Astrocyte of the spinal cord (primary cell): Measurements from ENCODE around the gene CGNL1.

ENCODE experiments used
- DNase-seq: peaks from one replicate; pipeline ENCODE4 v3.0.0; 2011; ENCODE audit warnings: low read depth, low spot score
- H3K4me3 ChIP-seq: 2 replicates; pipeline ENCODE4 v1.5.1; 2011; ENCODE audit warnings: low read depth, mild to moderate bottlenecking, low read length, moderate library complexity
- in situ Hi-C: cut with HindIII; loops from 2 replicates; pipeline ENCODE4 v1.10.0; 2017; ENCODE audit warnings: low sequenced_read_pairs
- TF ChIP-seq, protein P1 (sequence below): IDR thresholded peaks from 2 replicates; pipeline ENCODE4 v1.5.1; 2012; ENCODE audit warnings: low read depth, mild to moderate bottlenecking, low read length, inconsistent platforms

The CGNL1 gene

GRCh38 chr15:57440167-57440566, 63.9 kb downstream of the CGNL1 start:
- no peak for DNase-seq
- no peak overlapping the region for H3K4me3 ChIP-seq
- TF ChIP-seq, protein P1, sequence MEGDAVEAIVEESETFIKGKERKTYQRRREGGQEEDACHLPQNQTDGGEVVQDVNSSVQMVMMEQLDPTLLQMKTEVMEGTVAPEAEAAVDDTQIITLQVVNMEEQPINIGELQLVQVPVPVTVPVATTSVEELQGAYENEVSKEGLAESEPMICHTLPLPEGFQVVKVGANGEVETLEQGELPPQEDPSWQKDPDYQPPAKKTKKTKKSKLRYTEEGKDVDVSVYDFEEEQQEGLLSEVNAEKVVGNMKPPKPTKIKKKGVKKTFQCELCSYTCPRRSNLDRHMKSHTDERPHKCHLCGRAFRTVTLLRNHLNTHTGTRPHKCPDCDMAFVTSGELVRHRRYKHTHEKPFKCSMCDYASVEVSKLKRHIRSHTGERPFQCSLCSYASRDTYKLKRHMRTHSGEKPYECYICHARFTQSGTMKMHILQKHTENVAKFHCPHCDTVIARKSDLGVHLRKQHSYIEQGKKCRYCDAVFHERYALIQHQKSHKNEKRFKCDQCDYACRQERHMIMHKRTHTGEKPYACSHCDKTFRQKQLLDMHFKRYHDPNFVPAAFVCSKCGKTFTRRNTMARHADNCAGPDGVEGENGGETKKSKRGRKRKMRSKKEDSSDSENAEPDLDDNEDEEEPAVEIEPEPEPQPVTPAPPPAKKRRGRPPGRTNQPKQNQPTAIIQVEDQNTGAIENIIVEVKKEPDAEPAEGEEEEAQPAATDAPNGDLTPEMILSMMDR: no peak
- in situ Hi-C loops: no loop called here

DNA sequence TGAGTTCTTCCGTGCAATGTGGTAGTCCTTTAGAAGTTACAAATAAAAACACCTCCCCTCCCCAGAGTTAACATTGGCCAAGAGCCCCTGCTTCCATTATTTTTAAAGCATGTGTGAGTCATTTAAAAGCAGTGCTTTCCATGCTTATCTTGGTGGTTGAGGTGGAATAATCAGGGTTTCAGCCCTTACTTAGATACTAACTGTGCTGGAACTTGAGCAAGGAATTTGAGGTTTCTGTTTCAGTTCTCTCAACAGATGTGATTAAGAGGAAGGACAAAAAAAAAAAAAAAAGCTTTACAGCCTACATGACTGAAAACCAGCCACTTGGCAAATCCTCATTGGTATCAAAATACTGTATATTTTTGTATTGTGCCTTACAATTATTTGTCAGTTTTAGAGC, 64.5 kb downstream of the CGNL1 start:
- H3K4me3 ChIP-seq: no peak overlapping the region
- TF ChIP-seq, protein P1: no peak
- in situ Hi-C loops: no loop called here
- DNase-seq: peak; percentile 91

DNA sequence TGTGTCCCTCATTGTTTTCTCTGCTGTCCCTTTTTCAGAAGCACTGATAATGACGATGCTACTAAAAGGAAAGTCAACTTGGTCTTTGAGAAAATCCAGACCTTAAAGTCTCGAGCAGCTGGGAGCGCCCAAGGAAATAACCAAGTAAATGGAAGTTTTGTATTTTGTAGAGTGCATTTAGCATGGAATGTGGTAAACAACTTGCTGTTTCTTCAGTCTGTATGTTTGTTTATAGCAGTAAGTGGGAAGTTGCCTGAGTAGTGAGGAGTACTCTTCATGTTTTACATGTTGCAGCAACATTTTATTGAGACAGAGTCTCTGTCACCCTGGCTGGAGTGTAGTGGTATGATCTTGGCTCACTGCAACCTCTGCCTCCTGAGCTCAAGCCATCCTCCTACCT, 66.0 kb downstream of the CGNL1 start:
- TF ChIP-seq, protein P1: no peak
- in situ Hi-C loops: no loop called here
- H3K4me3 ChIP-seq: no peak overlapping the region
- no peak for DNase-seq

DNA sequence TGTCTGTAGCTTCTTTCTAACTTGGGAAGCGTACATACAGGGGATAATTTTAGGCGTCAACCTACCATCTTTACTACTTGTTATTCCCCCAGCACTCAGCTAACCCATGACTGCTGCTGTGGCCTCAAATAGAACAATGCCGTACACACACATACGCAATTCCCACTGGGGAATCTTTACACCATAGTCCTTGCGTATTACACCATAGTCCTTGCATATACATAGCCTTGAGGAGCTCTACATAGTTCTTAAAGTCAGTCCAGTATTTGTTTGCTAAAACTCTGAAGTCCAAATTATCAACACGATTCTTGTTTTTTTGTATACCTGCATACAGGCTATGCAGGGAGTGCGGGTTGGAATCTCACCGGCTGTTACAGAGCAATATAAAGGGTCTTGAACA, 67.2 kb downstream of the CGNL1 start:
- in situ Hi-C loops: no loop called here
- no peak overlapping the region for H3K4me3 ChIP-seq
- no peak for DNase-seq

GRCh38 chr15:57444877-57445513, 68.7 kb downstream of the CGNL1 start:
- TF ChIP-seq, protein P1: no peak
- DNase-seq: no peak
- no peak overlapping the region for H3K4me3 ChIP-seq
- in situ Hi-C loops: no loop called here

More for the DNA sequence above, 67.2 kb downstream of the CGNL1 start:
- TF ChIP-seq, protein P1: no peak

GRCh38 chr15:57445872-57446271, 69.6 kb downstream of the CGNL1 start:
- no peak overlapping the region for H3K4me3 ChIP-seq
- TF ChIP-seq, protein P1: no peak
- DNase-seq: peak; percentile 44
- in situ Hi-C loops: no loop called here

- in situ Hi-C loops: no loop called here
- TF ChIP-seq, protein P1: no peak
- DNase-seq: no peak
- H3K4me3 ChIP-seq: no peak overlapping the region
Observed at GRCh38 chr15:57446393-57446792, 70.1 kb downstream of the CGNL1 start.
